Endometrial microvascular endothelial cells (primary cell): ENCODE results near the gene ZNF185. TPM values are rescaled to one million over a fixed set of nuclear protein-coding genes. Genes with fewer than 3 reads are reported as not detected.

Source experiments
- in situ Hi-C: cut with HindIII; loops from 2 replicates; pipeline ENCODE4 v1.10.0; 2017; ENCODE audit warnings: low sequenced_read_pairs, low pct_unique_long_range_greater_than_20kb; ENCODE audit errors: inconsistent ontology term
- total RNA-seq: library from RNA; depleted of rRNA; stranded (reverse); fragments of >200 nt; gene quantifications from one replicate; pipeline ENCODE4 v1.2.3, GENCODE V29; 2015; ENCODE audit errors: inconsistent ontology term

The ZNF185 gene
- total RNA-seq, 1 donor from 2014 or later: 45.0 TPM

GRCh38 chrX:152941328-152942076 lies 43.6 kb downstream of the ZNF185 start:
- in situ Hi-C loops: no loop called here

GRCh38 chrX:152942077-152942442 lies 44.2 kb downstream of the ZNF185 start:
- in situ Hi-C loops: no loop called here

- in situ Hi-C loops: no loop called here
Measured at GRCh38 chrX:152943826-152944225, 46.0 kb downstream of the ZNF185 start.

GRCh38 chrX:152945021-152945979 lies 47.4 kb downstream of the ZNF185 start:
- in situ Hi-C loops: no loop called here

GRCh38 chrX:152946681-152947080 lies 48.8 kb downstream of the ZNF185 start:
- in situ Hi-C loops: no loop called here

Other genes starting within 250 kb of the ZNF185 start
- gene MAGEA3, start 199.3 kb upstream of the ZNF185 start, total RNA-seq: not detected
- gene CSAG2, start 188.8 kb upstream of the ZNF185 start, total RNA-seq: not detected
- gene MAGEA2B, start 183.4 kb upstream of the ZNF185 start, total RNA-seq: not detected
- gene CSAG1, start 164.3 kb upstream of the ZNF185 start, total RNA-seq: not detected
- gene MAGEA12, start 164.3 kb upstream of the ZNF185 start, total RNA-seq: not detected
- gene MAGEA2, start 144.2 kb upstream of the ZNF185 start, total RNA-seq: not detected
- not detected for gene CSAG3, start 138.8 kb upstream of the ZNF185 start, total RNA-seq
- not detected for gene MAGEA6, start 128.4 kb upstream of the ZNF185 start, total RNA-seq
- gene CETN2, start 67.3 kb upstream of the ZNF185 start, total RNA-seq: 23.4 TPM
- 26.7 TPM for gene NSDHL, start 67.0 kb upstream of the ZNF185 start, total RNA-seq
- not detected for gene PNMA5, start 96.0 kb downstream of the ZNF185 start, total RNA-seq
- gene PNMA3, start 158.4 kb downstream of the ZNF185 start, total RNA-seq: not detected
- gene PNMA6A, start 174.4 kb downstream of the ZNF185 start, total RNA-seq: 0.19 TPM